ENCODE measurements around the gene CBX2. TPM values are rescaled to one million over a fixed set of nuclear protein-coding genes. Genes with fewer than 3 reads are reported as not detected.

CBX2 gene
- total RNA-seq, 1 experiment from 2014 or later: 28.3 TPM

DNA sequence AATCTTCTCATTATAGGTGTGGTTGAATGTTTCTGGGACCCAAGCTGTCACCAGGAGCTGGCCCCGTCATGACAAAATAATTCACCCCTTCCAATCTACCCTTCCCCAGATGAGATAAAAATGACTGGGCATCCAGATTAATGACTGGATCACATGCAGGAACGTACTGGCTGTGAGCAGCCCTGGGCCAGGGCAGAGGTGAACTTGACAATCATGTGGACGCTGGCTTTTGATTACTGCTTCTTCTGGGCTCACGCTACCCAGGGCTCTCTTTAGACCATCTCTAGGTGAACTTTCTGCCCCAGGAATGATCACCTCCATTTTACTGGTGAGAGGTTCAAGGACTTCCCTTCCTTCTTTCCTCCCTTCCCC lies 43.0 kb downstream of the CBX2 start:
- ChIA-PET RAD21 (ENCODE audit: low non-redundant PET in 1 of 2, low total read pairs in 2 of 2, uncharacterized antibody in 2 of 2, unreplicated experiment in 2 of 2) (no interaction called here), POLR2A (interaction anchor here (2.0 kb wide), 1 partner anchor 18 kb away, joined by 7 read pairs; the partner anchor contains the start of gene CBX4)
- no peak for ATAC-seq

More for the DNA sequence above, 43.0 kb downstream of the CBX2 start:
- intact Hi-C loops (cut with micrococcal nuclease): no loop called here
- H3K4me1 ChIP-seq (ENCODE audit: control insufficient read depth in 1 of 2, insufficient read depth in 2 of 2, low read length in 2 of 2): peaks cover 0 to 4% of the 10 kb centered on the region in 2 experiments; a peak in 1 of 4 replicates
- H3K4me2 ChIP-seq (ENCODE audit: low read length): no peak overlapping the region
- TF ChIP-seq EZH2phosphoT487 (IDR thresholded peaks at IDR 0.05; ENCODE audit: borderline replicate concordance): no peak
- no peak for TF ChIP-seq EZH2 (IDR thresholded peaks at IDR 0.05)
- no peak for TF ChIP-seq RAD21 (IDR thresholded peaks at IDR 0.05; ENCODE audit: low read depth)
- no peak for TF ChIP-seq SRF (IDR thresholded peaks at IDR 0.05; ENCODE audit: low read depth)
- TF ChIP-seq TCF7L2 (IDR thresholded peaks at IDR 0.05; ENCODE audit: borderline replicate concordance, extremely low read depth, insufficient read depth, insufficient read length): no peak
- TF ChIP-seq, protein P1, sequence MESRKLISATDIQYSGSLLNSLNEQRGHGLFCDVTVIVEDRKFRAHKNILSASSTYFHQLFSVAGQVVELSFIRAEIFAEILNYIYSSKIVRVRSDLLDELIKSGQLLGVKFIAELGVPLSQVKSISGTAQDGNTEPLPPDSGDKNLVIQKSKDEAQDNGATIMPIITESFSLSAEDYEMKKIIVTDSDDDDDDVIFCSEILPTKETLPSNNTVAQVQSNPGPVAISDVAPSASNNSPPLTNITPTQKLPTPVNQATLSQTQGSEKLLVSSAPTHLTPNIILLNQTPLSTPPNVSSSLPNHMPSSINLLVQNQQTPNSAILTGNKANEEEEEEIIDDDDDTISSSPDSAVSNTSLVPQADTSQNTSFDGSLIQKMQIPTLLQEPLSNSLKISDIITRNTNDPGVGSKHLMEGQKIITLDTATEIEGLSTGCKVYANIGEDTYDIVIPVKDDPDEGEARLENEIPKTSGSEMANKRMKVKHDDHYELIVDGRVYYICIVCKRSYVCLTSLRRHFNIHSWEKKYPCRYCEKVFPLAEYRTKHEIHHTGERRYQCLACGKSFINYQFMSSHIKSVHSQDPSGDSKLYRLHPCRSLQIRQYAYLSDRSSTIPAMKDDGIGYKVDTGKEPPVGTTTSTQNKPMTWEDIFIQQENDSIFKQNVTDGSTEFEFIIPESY (IDR thresholded peaks at IDR 0.05; ENCODE audit: extremely low read depth, insufficient replicate concordance, low read length): no peak
- TF ChIP-seq, protein P2, sequence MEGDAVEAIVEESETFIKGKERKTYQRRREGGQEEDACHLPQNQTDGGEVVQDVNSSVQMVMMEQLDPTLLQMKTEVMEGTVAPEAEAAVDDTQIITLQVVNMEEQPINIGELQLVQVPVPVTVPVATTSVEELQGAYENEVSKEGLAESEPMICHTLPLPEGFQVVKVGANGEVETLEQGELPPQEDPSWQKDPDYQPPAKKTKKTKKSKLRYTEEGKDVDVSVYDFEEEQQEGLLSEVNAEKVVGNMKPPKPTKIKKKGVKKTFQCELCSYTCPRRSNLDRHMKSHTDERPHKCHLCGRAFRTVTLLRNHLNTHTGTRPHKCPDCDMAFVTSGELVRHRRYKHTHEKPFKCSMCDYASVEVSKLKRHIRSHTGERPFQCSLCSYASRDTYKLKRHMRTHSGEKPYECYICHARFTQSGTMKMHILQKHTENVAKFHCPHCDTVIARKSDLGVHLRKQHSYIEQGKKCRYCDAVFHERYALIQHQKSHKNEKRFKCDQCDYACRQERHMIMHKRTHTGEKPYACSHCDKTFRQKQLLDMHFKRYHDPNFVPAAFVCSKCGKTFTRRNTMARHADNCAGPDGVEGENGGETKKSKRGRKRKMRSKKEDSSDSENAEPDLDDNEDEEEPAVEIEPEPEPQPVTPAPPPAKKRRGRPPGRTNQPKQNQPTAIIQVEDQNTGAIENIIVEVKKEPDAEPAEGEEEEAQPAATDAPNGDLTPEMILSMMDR (IDR thresholded peaks at IDR 0.05 in 2 of 3, conservative IDR thresholded peaks at IDR 0.05 in 1 of 3; ENCODE audit: borderline replicate concordance in 1 of 3, insufficient read depth in 1 of 3, low read depth in 2 of 3, low read length in 2 of 3): no peak
- H2AFZ ChIP-seq (ENCODE audit: low read depth, low read length, poor library complexity, severe bottlenecking): no peak overlapping the region
- H3K27me3 ChIP-seq (ENCODE audit: insufficient read depth, low read length): no peaks in the 10 kb centered on the region
- H3K9me3 ChIP-seq (ENCODE audit: control insufficient read depth in 1 of 2, insufficient read depth in 1 of 2, low read depth in 1 of 2, low read length in 2 of 2): no peaks in the 10 kb centered on the region
- H3K27ac ChIP-seq (ENCODE audit: low read depth, low read length): no peak overlapping the region
- no peaks in the 10 kb centered on the region for H3K36me3 ChIP-seq (ENCODE audit: control insufficient read depth in 1 of 2, insufficient read depth in 2 of 2, low read length in 2 of 2)
- H3K79me2 ChIP-seq (ENCODE audit: insufficient read depth, low read length): no peaks in the 10 kb centered on the region
- no peak overlapping the region for H3K4me3 ChIP-seq (replicated peaks in 1 of 2; ENCODE audit: low read depth in 1 of 2, low read length in 2 of 2)
- no peak for DNase-seq (ENCODE audit: low read depth, low spot score)
- no peaks in the 10 kb centered on the region for H3K9me2 ChIP-seq (ENCODE audit: insufficient read depth)
- CTCF ChIA-PET: interaction anchor here (1.1 to 1.5 kb wide), 2 partner anchors 10 to 14 kb away, joined by 3 to 7 read pairs; no protein-coding TSS in a partner anchor
- H3K9ac ChIP-seq (ENCODE audit: low read length): no peak overlapping the region
- H4K20me1 ChIP-seq (ENCODE audit: insufficient read depth): no peaks in the 10 kb centered on the region
- BruUV-seq (replicated peaks): no TSS peak
